Adrenal gland (tissue), 5 donors: ENCODE data around the gene DES.

Experiments
- POLR2A ChIP-seq, 2 donors: fragments of 450-650 bp; IDR thresholded peaks; one replicate each; pipeline ENCODE4 v1.6.1; 2017; ENCODE audit warnings: antibody characterized with exemption in 2 of 2, mild to moderate bottlenecking in 2 of 2, moderate library complexity in 1 of 2
- TF ChIP-seq, protein P1 (sequence below), 6 experiments: fragments of 450-650 bp in 4 of 6; fragments of 200-600 bp in 2 of 6; sonication (generic) in 1 of 6; IDR thresholded peaks; 1 replicate in 5 of 6; 2 replicates in 1 of 6; pipeline versions ENCODE4 v1.5.1 to v1.8.0; 2016 to 2021; ENCODE audit warnings: antibody characterized with exemption in 6 of 6, mild to moderate bottlenecking in 2 of 6, moderate library complexity in 1 of 6
- donor health status: DM: no; HTN: no; CAD: no.

DNA sequence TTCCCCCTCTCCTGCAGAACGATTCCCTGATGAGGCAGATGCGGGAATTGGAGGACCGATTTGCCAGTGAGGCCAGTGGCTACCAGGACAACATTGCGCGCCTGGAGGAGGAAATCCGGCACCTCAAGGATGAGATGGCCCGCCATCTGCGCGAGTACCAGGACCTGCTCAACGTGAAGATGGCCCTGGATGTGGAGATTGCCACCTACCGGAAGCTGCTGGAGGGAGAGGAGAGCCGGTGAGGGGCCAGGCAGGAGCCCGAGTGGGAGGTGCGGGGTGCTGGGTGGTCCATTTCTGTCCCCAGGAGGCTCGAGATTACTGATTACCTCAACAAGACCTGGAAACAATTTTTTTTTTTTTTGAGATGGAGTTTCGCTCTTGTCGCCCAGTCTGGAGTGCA, 3.1 kb downstream of the DES start:
- TF ChIP-seq, protein P1, sequence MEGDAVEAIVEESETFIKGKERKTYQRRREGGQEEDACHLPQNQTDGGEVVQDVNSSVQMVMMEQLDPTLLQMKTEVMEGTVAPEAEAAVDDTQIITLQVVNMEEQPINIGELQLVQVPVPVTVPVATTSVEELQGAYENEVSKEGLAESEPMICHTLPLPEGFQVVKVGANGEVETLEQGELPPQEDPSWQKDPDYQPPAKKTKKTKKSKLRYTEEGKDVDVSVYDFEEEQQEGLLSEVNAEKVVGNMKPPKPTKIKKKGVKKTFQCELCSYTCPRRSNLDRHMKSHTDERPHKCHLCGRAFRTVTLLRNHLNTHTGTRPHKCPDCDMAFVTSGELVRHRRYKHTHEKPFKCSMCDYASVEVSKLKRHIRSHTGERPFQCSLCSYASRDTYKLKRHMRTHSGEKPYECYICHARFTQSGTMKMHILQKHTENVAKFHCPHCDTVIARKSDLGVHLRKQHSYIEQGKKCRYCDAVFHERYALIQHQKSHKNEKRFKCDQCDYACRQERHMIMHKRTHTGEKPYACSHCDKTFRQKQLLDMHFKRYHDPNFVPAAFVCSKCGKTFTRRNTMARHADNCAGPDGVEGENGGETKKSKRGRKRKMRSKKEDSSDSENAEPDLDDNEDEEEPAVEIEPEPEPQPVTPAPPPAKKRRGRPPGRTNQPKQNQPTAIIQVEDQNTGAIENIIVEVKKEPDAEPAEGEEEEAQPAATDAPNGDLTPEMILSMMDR (IDR thresholded peaks at IDR 0.05), result no peak
- TF ChIP-seq POLR2A (IDR thresholded peaks at IDR 0.05), result no peak
